GM21576 (cell line): Measurements from ENCODE around the gene SLC25A17.
"Not testable (repeated sequence)": the region's sequence is repeated elsewhere in the genome, so short reads cannot be mapped to it uniquely, and the experiment has no call there.

ENCODE experiments used
- ATAC-seq: cut with Tn5 transposase; IDR thresholded peaks from one replicate; pipeline ENCODE4 v1.9.1; 2021; ENCODE audit warnings: mild to moderate bottlenecking, moderate library complexity; ENCODE audit not compliant: unreplicated experiment

The SLC25A17 gene

DNA sequence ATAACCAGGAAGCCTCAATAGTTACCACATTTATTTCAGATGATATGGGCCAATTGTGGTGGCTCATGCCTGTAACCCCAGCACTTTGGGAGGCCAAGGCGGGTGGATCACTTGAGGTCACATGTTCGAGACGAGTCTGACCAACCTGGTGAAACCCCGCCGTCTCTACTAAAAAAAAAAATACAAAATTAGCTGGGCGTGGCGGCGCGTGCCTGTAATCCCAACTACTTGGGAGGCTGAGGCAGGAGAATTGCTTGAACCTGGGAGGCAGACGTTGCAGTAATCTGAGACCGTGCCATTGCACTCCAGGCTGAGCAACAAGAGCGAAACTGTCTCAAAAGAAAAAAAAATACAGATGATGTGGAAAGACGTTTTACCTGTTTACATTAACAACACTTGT is 60.3 kb downstream of the SLC25A17 start:
- ATAC-seq, result not testable (repeated sequence)

DNA sequence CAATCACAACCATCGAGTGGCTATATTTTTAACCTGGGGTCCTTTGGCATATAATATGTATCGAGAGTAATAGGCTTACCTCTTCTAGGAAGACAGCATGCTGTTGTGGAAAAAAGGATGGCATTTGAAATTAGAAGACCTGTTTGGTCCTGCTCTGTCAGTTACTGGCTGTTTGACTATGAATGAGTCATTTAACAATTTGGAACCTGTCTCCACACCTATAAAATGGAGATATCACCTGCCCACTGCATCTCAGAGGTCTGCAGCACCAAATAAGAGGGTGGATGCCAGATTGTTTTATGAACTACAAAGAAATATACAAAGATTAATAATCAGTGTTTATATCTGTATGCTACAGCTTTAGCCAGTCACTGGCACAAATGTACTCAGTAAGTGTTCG is 60.8 kb downstream of the SLC25A17 start:
- ATAC-seq, result no peak

DNA sequence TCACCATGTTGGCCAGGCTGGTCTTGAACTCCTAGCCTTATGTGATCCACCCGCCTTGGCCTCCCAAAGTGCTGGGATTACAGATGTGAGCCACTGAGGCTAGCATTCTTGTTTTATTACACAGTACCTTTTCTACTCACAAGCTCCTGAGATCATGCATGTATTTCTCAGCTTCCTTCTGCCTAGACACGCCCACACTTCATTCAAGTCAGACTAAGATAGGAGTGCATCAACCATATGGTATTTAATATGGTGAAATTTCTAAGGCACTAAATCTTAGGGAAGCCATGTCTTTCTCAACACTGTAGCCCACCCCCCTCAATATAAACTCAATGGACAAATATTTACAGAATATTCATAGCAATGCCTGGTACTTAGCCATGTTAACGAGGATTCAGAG is 62.1 kb downstream of the SLC25A17 start:
- ATAC-seq, result no peak

DNA sequence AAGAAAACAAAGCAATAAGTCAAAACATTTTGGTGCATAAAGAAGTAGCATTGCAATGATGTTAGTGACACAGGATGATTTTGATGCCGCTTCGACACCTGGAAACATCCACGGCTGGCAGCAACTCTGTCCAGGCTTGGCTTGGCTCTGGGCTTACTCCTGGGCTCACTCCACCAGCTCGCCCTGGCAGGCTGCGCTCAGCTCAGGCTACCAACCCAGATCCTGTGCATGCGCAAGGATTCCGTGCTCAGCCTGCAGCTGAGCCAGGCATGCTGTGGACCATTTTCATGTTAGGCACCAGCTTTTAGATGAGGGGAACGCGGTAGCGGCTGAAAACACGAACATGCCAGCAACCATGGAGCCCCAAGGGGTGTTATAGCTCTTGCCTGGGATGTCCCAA is 66.0 kb downstream of the SLC25A17 start:
- no peak for ATAC-seq

DNA sequence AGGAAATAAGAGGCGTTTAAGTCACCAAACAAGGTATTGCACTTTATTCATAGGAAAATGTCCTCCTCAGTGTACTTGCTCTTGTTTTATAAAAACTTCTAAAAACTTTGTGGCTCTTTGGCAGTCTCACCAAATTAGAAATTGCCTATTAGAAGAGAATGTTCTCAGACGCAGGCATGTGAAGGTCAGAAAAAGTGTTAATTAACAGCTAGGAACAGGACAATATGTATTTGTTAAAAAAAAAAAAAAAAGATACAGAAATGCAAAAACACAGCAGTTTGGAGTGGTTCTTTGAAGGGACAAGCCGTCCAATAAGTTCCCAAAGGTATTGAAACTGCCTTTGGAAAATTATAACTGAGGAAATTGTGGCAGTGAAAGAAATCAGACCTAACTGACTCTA is 67.9 kb downstream of the SLC25A17 start:
- no peak for ATAC-seq

DNA sequence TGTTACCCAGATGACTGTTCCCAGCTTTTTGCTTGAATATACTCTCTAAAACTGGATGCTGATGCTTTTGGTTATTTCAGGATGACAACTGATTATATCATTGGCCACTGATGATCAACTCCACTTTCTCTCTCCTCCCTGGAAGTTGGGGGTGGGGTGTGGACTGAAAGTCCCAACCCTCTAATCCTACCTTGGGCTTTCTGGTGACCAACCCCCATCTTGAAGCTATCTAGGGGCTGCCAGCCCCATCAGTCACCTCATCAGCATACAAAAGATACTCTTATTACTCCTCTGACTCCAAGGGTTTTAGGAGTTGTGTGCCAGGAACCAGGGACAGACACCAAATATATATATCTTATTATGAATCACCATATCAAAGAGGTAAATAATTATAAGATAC is 69.3 kb downstream of the SLC25A17 start:
- no peak for ATAC-seq

DNA sequence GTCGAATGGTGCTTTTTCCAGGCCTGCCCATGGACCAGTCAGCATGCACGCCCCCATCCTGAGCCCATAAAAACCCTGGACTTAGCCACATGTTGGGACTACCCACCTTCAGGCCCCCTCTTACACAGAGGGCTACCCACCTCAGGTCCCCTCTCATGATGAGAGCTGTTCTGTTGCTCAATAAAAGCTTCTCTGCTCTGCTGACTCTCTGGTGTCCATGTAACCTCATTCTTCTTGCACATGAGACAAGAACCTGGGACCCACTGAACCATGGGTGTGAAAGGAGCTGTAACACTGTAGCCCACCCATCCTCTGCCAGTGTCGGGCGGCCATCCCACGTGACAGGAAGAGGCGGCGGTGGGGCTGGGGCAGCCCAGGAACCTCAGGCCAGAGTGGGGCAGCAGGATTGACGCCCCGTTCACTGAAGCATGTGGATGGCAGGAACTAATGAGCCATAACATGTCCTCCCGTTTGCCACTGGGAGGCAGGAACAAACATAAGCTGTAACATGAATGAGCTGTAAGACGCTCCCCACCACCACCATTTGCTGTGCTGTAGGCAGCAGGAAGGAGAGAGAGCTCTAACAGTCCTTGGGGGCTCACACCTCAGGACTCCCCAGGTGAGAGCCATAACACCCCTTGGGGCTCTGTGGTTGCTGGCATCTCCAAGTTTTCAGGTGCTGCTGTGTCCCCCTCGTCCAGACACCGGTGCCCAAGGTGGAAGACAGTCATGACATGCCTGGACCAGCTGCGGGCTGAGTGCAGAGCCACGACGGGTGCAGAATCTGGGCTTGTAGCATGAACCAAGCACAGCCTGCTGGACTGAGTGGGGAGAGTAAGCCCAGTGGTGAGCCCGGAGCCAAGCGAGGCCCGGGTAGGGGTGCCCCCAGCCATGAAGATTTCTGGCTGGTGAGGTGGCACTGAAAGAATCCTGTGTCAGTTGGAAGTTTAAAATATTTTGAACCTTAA is 70.5 kb downstream of the SLC25A17 start:
- ATAC-seq, result no peak

DNA sequence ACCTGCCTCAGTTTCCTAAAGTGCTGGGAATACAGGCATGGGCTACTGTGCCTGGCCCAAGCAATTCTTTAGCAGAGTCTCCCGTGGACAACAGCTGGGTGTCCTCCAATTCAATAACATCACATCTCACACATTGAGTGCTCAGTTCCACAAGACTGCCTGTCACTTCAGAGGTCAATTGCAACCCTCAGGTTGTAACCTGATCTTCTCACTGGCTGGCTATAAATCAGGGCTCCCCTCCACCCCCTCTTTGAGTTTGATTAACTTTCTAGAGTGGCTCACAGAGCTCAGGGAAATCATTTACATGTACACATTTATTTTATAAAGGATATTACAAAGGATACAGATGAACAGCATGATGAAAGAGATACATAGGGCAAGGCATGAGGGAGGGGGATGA is 71.8 kb downstream of the SLC25A17 start:
- ATAC-seq, result no peak

DNA sequence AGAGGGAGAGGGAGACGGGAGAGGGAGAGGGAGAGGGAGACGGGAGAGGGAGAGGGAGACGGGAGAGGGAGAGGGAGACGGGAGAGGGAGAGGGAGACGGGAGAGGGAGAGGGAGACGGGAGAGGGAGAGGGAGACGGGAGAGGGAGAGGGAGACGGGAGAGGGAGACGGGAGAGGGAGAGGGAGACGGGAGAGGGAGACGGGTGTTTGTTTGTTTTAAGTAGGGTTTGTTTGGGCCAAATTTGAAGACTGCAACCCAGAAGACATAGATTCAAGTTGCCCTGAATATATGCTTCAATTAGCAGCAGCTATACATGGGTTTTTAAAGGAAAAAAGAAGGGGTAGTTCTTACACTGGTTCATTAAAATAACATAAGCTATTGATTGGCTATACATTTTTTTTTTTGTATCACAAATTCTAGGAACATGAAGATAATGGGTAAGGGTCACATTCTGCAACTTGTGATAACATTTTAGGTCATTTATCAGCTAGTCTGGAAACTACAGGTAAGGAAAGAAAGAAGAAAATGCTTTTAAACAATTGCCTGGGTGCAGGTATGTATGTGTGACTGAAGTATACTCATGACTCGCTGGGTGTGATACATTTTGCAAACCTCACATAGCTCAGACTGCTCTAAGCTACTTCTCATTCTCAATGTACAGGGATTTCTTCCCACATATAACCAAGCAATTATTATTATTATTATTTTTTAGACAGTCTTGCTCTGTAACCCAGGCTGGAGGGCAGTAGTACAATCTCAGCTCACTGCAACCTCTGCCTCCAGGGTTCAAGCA is 72.5 kb downstream of the SLC25A17 start:
- ATAC-seq, result no peak

DNA sequence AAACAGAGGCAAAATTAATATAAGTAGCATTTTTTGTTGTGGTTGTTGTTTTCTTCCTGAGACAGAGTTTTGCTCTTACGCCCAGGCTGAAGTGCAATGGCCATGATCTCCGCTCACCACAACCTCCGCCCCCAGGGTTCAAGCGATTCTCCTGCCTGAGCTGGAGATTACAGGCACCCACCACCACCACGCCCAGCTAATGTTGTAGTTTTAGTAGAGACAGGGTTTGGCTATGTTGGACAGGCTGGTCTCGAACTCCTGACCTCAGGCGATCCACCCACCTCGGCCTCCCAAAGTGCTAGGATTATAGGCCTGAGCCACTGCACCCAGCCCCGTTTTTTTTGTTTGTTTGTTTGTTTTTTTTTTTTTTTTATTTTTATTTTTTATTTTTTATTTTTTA is 75.4 kb downstream of the SLC25A17 start:
- ATAC-seq, result no peak

DNA sequence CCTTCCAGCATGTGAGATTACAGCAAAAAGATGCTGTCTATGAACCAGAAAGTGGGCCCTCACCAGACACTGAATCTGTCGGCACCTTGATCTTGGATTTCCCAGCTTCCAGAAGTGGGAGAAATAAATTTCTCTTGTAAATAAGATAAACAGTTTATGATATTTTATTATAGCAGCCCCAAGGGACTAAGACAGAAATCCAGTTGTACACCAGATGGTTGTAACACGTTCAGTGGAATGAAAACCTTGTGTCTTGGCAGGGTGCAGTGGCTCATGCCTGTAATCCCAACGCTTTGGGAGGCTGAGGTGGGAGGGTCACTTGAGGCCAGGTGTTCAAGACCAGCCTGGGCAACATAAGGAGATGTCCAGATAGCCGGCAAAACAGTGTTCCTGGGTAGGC is 78.0 kb downstream of the SLC25A17 start:
- no peak for ATAC-seq

DNA sequence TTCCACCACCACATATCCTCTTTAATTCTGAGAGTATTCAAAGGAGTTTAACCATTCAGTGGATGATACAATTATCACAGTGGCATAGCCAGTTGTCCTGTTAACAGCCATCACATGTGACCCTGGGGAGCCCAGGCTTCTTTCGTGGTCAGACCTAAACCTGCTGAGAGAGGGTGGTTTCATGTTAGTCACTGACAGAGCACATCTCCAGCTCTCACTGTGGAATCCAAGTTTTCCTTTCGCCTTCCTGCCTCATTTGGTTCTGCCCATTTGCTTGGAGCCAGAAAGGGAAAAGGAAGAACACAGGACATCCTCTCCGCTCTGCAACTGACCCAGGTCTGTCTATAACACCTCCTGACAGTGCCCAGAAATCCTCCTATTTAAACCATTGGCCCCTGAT is 79.4 kb downstream of the SLC25A17 start:
- no peak for ATAC-seq

DNA sequence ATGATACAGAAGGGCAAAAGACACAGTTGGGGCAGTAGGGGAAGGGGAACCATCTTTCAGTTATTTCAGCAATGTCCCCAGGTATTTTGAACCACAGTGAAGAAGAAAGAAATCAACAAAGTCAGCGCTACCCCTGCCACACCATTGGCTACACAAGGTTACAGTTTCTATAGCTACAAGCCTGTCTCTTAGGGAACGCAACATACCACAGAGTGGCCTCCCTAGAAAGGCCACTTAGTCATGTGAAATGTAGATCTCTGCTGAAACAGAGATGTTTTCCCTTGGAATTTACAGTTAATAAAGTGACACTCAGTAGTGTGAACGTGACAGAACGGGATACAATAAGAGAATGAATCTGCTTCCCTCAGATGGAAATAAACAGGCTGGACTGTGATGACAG is 85.2 kb downstream of the SLC25A17 start:
- ATAC-seq, result no peak

DNA sequence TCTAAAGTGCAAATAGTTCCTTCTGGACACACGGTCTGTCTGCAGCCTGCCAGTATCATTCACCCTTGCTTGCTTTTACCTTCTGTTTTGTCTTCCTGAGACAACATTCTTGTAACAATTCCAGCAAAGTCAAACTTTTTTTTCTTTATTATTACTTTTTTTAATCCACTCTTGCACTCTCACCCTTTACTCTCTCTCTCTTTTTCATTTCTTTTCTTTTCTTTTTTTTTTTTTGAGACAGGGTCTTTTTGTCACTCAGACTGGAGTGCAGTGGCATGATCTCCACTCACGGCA is 86.2 kb downstream of the SLC25A17 start:
- no peak for ATAC-seq

DNA sequence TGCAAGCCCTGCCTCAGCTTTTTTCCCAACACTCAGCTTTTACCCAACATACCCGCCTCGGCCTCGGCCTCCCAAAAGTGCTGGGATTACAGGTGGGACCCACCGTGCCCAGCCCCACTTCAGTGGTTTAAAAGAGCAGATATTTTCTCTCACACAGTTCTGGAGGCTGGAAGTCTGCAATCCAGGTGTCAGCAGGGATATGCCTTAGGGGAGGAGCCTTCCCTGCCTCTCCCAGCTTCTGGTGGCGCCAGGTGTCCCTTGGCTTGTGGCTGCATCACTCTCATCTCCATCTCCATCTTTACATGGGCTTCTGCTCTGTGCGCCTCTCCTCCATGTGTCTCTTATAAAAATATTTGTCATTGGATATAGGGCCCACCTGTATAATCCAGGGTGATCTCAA is 89.9 kb downstream of the SLC25A17 start:
- ATAC-seq, result no peak

DNA sequence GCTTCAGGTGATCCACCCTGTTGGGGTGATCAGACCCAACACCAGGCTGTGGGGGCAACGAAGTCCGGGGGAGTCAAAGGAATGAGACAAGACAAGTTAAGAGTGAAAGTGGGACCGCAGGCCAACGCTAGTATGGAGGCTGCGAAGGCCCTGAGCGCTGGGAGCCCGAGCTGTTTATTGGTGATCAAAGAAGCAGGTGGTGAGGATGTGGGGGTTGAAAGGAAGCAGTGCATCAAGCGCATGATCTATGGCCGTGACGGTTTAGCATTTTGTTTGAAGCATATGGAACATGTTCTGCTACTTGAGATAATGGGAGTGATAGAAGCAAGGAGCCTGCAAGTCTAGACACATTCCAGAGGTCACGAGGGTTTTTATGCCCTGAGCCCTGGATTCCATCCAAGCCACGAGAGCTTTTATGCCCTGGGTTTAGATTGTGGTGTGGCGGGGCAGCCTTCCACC is 90.4 kb downstream of the SLC25A17 start:
- ATAC-seq, result no peak

DNA sequence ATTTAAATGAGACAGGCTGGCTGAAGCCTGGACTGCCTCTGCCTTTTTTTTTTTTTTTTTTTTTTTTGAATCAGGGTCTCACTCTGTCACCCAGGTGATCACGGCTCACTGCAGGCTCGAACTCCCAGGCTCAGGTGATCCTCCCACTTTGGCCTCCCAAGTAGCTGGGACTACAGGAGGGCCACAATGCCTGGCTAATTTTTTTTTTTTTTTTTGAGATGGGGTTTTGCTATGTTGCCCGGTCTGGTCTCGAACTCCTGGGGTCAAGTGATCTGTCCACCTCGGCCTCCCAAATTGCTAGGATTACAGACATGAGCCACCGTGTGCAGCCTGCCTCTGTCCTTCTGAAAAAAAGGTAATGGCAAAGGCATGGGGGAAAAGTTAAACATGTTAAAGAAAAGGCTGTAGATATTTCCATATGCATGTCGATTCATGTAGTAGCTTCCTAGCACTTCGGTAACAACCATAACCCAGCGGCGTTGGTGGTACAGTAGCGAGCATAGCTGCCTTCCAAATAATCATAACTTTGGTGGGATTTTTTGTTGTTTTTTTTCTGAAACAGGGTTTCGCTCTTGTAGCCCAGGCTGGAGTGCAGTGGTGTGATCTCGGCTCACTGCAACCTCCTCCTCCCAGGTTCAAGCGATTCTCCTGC is 91.1 kb downstream of the SLC25A17 start:
- no peak for ATAC-seq

DNA sequence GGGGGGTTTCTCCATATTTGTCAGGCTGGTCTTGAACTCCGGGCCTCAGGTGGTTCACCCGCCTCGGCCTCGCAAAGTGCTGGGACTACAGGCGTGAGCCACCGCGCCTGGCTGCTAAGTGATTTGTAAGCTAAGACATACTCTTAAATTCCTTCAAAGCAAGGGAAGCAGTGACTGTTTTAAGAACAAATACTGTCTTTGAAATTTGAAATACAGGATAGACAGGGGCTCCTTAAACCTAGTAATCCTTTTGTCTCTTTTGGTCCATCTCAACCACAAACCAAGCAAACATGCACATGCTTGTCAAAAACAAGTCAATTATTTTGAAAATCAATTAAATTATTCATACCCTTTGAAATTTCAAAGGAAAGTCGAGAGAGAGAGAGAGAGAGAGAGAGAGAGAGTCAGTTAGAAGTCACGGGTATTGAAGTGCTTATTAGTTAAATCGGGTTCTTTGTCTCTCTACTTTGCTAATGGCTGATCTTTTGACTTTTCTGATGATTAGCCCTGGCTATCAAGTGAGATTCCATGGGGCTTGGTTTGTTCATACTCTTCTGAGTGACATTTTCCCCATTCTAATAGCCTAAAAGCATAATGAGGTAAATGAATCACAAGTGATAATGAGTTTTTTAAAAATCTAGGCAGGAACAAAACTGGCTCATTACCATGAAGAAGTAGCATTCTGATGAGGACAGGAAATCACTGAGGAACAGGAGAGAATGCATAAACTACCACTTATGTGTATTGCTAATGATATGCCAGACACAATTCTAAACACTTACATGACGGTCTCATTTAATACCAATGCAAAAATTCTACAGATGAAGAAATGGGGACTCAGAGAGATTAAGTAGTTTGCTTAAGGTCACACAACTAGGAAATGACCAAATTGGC is 91.8 kb downstream of the SLC25A17 start:
- ATAC-seq, result no peak

DNA sequence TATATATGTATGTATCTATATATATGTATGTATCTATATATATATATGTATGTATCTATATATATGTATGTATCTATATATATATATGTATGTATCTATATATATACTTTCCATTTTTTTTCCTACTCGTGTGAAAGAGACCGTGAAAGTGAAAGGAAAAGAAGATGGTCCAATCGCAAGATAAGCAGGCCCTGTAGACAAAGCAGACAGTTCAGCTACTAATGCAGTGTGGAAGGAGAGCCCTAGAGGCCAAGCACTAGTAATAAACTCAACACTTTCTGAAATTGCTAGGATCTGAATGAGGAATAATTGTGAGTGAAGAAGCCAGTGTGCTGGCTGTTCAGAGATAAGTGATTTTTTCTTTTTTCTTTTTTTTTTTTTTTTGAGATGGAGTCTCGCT is 92.6 kb downstream of the SLC25A17 start:
- ATAC-seq, result no peak

DNA sequence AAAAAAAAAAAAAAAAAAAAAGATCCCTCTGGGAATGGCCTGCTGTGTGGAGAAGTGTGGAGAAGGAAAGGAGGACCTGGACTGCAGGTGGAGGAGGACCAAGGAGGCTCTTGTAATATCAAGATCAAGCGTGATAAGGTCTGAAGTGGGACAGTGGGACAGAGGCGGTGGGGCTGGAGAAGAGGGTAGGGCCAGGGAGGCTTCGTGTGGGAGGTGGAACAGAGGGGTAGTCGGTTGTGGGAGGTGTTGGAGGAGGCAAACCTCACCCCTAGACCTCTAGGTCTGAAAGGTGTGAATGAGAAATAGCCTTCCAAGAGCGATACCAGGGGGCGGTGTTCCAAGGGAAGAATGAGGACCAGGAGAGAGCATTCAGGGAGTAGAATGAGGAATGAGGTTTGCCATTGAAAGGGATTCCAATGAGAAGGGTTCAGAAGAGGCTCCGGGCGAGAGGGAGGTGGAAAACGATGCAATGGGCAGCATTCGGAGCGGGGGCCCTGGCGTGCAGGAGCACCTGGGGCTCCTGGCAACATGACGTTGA is 95.7 kb downstream of the SLC25A17 start:
- ATAC-seq, result no peak
